HCT116 (cell line): ENCODE measurements around the gene YIPF3. TPM values are rescaled to one million over a fixed set of nuclear protein-coding genes. Genes with fewer than 3 reads are reported as not detected.

Source experiments
- ATAC-seq: fragments of 200-7000 bp; cut with Tn5 transposase; 2 replicates; pipeline ENCODE4 v1.9.1; 2020; ENCODE audit warnings: mild to moderate bottlenecking, moderate library complexity
- BruUV-seq: library from RNA; stranded (reverse); fragments of 400-500 nt; replicated peaks from 2 replicates; lab custom pipeline; 2021; lab: Mats Ljungman, UMichigan
- CTCF ChIA-PET: fragments of 300-600 bp; sonication (Branson Sonifier 250); formaldehyde crosslinking; loops from one replicate; lab custom pipeline; 2021; ENCODE audit warnings: antibody characterized with exemption; lab: Charles Lee
- POLR2A ChIA-PET: fragments of 300-600, 350-600 bp; sonication (Branson Sonifier 250); formaldehyde crosslinking; loops from one replicate; lab custom pipeline; 2021; ENCODE audit warnings: antibody characterized with exemption; lab: Charles Lee
- RAD21 ChIA-PET, 2 experiments: fragments of 300-600 bp; sonication (Branson Sonifier 250); formaldehyde crosslinking; loops; one replicate each; lab custom pipeline; 2023; ENCODE audit warnings: low total read pairs in 2 of 2; ENCODE audit not compliant: uncharacterized antibody in 2 of 2, unreplicated experiment in 2 of 2, low non-redundant PET in 1 of 2; lab: Charles Lee
- DNase-seq: peaks from one replicate; pipeline ENCODE4 v3.0.0-alpha.2; 2010; ENCODE audit warnings: low read depth, low spot score
- H2AFZ ChIP-seq: fragments of 200-600 bp; shearing (Covaris generic), sonication (generic); 2 replicates; pipeline ENCODE4 v1.6.1; 2017; ENCODE audit warnings: low read depth, mixed run types, mixed read lengths, antibody characterized with exemption, low read length; ENCODE audit not compliant: poor library complexity, severe bottlenecking
- H3K27ac ChIP-seq: 2 replicates; pipeline ENCODE4 v1.5.1; 2012; ENCODE audit warnings: low read depth, low read length
- H3K27me3 ChIP-seq: fragments of 200-600 bp; sonication (generic); 2 replicates; pipeline ENCODE4 v1.6.1; 2016; ENCODE audit warnings: mixed run types, low read length, mixed read lengths; ENCODE audit not compliant: insufficient read depth
- H3K36me3 ChIP-seq, 2 experiments: fragments of 200-500 bp in 1 of 2; fragments of 200-600 bp in 1 of 2; sonication (Bioruptor generic) in 1 of 2; sonication (generic) in 1 of 2; 2 replicates each; pipeline versions ENCODE4 v1.5.1 to v1.6.1; 2014 to 2016; ENCODE audit warnings: low read length in 2 of 2, inconsistent platforms in 1 of 2, mixed read lengths in 1 of 2, mixed run types in 1 of 2; ENCODE audit not compliant: insufficient read depth in 2 of 2, control insufficient read depth in 1 of 2
- H3K4me1 ChIP-seq, 2 experiments: fragments of 200-600 bp in 1 of 2; sonication (generic) in 1 of 2; 2 replicates each; pipeline versions ENCODE4 v1.5.1 to v1.6.1; 2012 to 2017; ENCODE audit warnings: low read length in 2 of 2, inconsistent platforms in 1 of 2, mild to moderate bottlenecking in 1 of 2, mixed read lengths in 1 of 2, mixed run types in 1 of 2, moderate library complexity in 1 of 2; ENCODE audit not compliant: insufficient read depth in 2 of 2, control insufficient read depth in 1 of 2
- H3K4me2 ChIP-seq: fragments of 200-600 bp; sonication (generic); 2 replicates; pipeline ENCODE4 v1.6.1; 2017; ENCODE audit warnings: mixed run types, low read length, mixed read lengths
- H3K4me3 ChIP-seq, 2 experiments: fragments of 200-600 bp in 1 of 2; sonication (generic) in 1 of 2; replicated peaks in 1 of 2; 2 replicates each; pipeline ENCODE4 v1.5.1; 2011 to 2016; ENCODE audit warnings: low read length in 2 of 2, control low read depth in 1 of 2, low read depth in 1 of 2, mild to moderate bottlenecking in 1 of 2, mixed read lengths in 1 of 2, mixed run types in 1 of 2
- H3K79me2 ChIP-seq: fragments of 200-600 bp; sonication (generic); 2 replicates; pipeline ENCODE4 v1.6.1; 2017; ENCODE audit warnings: mild to moderate bottlenecking, mixed run types, low read length, moderate library complexity, mixed read lengths; ENCODE audit not compliant: insufficient read depth
- H3K9ac ChIP-seq: fragments of 200-600 bp; sonication (generic); 2 replicates; pipeline ENCODE4 v1.6.1; 2016; ENCODE audit warnings: low read length, mixed read lengths
- H3K9me2 ChIP-seq: fragments of 200-600 bp; sonication (generic), shearing (Covaris generic); 2 replicates; pipeline ENCODE4 v1.6.1; 2017; ENCODE audit warnings: mixed run types, mild to moderate bottlenecking, moderate library complexity; ENCODE audit not compliant: insufficient read depth
- H3K9me3 ChIP-seq, 2 experiments: fragments of 200-500 bp in 1 of 2; fragments of 200-600 bp in 1 of 2; sonication (Bioruptor generic) in 1 of 2; sonication (generic) in 1 of 2; 2 replicates each; pipeline ENCODE4 v1.6.1; 2014 to 2017; ENCODE audit warnings: low read length in 2 of 2, mixed read lengths in 2 of 2, inconsistent platforms in 1 of 2, low read depth in 1 of 2, mild to moderate bottlenecking in 1 of 2, mixed run types in 1 of 2, moderate library complexity in 1 of 2; ENCODE audit not compliant: control insufficient read depth in 1 of 2, insufficient read depth in 1 of 2
- H4K20me1 ChIP-seq: fragments of 200-600 bp; sonication (generic), shearing (Covaris generic); 2 replicates; pipeline ENCODE4 v1.6.1; 2017; ENCODE audit warnings: mixed run types, mild to moderate bottlenecking, moderate library complexity; ENCODE audit not compliant: insufficient read depth
- CBX3 ChIP-seq: IDR thresholded peaks from 2 replicates; pipeline ENCODE4 v1.6.1; 2012; ENCODE audit warnings: low read depth
- EZH2 ChIP-seq: fragments of 200-600 bp; sonication (generic); IDR thresholded peaks from 2 replicates; pipeline ENCODE4 v1.6.1; 2017; ENCODE audit warnings: antibody characterized with exemption, mixed run types
- SIN3A ChIP-seq: IDR thresholded peaks from 2 replicates; pipeline ENCODE4 v1.6.1; 2012; ENCODE audit warnings: low read depth
- SP1 ChIP-seq: IDR thresholded peaks from 2 replicates; pipeline ENCODE4 v1.6.1; 2012; ENCODE audit warnings: low read depth
- SRF ChIP-seq: IDR thresholded peaks from 2 replicates; pipeline ENCODE4 v1.6.1; 2012; ENCODE audit warnings: low read depth
- YY1 ChIP-seq: IDR thresholded peaks from 2 replicates; pipeline ENCODE4 v1.6.1; 2011; ENCODE audit warnings: low read length, low read depth, moderate library complexity, mild to moderate bottlenecking; ENCODE audit not compliant: insufficient replicate concordance; ENCODE audit errors: extremely low read depth
- ZNF274 ChIP-seq: fragments of 200-500 bp; sonication (Bioruptor generic); IDR thresholded peaks from 2 replicates; pipeline ENCODE4 v1.6.1; 2014; ENCODE audit warnings: mild to moderate bottlenecking, low read depth, low read length, inconsistent platforms
- intact Hi-C: fragments of 100-400 bp; cut with micrococcal nuclease; formaldehyde crosslinking; loops from 2 replicates; pipeline ENCODE4 v1.10.0; 2022
- total RNA-seq: library from RNA; stranded (reverse); gene quantifications from one replicate; pipeline ENCODE4 v1.2.1, GENCODE V29; 2021; ENCODE audit not compliant: unreplicated experiment
- TF ChIP-seq, protein P1 (sequence below): IDR thresholded peaks from 2 replicates; pipeline ENCODE4 v1.6.1; 2012; ENCODE audit warnings: low read depth
- TF ChIP-seq, protein P2 (sequence below): IDR thresholded peaks from 2 replicates; pipeline ENCODE4 v1.6.1; 2012

YIPF3 gene
- total RNA-seq, 1 experiment from 2014 or later: 84.5 TPM

DNA sequence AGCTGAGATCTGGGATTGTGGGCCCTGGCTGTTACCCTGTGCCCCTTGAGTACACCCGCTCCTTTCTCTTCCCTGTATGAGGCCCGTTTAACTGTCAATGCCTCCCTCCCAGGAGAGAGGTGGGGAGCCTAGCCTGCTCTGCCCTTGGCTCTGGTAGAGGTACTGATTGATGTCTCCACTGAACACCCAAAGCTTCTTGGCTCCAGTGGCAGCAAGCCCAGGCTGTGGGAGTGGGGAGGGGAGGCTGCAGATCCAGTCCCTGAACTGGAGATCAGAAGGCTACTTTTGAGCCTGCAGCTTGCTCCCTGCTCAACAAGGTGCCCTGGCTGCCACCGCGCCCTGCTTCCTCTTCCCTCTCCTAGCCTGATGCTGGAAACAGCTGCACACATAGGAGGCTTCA is 14.1 kb downstream of the YIPF3 start:
- ChIA-PET POLR2A (no interaction called here), RAD21 (no interaction called here)
- H2AFZ ChIP-seq: no peak overlapping the region
- no peak overlapping the region for H3K4me3 ChIP-seq
- no peak overlapping the region for H3K4me2 ChIP-seq
- no TSS peak for BruUV-seq
- intact Hi-C loops: loop anchor here (10.0 kb wide), 1 partner anchor 138 kb away; the partner anchor contains the start of gene ZNF318
- TF ChIP-seq SRF: no peak
- TF ChIP-seq SP1: no peak
- TF ChIP-seq, protein P1, sequence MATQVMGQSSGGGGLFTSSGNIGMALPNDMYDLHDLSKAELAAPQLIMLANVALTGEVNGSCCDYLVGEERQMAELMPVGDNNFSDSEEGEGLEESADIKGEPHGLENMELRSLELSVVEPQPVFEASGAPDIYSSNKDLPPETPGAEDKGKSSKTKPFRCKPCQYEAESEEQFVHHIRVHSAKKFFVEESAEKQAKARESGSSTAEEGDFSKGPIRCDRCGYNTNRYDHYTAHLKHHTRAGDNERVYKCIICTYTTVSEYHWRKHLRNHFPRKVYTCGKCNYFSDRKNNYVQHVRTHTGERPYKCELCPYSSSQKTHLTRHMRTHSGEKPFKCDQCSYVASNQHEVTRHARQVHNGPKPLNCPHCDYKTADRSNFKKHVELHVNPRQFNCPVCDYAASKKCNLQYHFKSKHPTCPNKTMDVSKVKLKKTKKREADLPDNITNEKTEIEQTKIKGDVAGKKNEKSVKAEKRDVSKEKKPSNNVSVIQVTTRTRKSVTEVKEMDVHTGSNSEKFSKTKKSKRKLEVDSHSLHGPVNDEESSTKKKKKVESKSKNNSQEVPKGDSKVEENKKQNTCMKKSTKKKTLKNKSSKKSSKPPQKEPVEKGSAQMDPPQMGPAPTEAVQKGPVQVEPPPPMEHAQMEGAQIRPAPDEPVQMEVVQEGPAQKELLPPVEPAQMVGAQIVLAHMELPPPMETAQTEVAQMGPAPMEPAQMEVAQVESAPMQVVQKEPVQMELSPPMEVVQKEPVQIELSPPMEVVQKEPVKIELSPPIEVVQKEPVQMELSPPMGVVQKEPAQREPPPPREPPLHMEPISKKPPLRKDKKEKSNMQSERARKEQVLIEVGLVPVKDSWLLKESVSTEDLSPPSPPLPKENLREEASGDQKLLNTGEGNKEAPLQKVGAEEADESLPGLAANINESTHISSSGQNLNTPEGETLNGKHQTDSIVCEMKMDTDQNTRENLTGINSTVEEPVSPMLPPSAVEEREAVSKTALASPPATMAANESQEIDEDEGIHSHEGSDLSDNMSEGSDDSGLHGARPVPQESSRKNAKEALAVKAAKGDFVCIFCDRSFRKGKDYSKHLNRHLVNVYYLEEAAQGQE: no peak
- TF ChIP-seq YY1: no peak
- TF ChIP-seq, all 23 proteins: peak for 0
- Histone ChIP-seq H3K27ac (no peak overlapping the region), H3K79me2 (peaks cover 6% of the 10 kb centered on the region; the same call in 1 of the 2 replicates), H3K27me3 (no peaks in the 10 kb centered on the region), H3K9ac (no peak overlapping the region), H3K36me3 (peaks cover 11 to 42% of the 10 kb centered on the region in 2 experiments; a peak in 3 of 4 replicates), H3K4me1 (peaks cover 0 to 9% of the 10 kb centered on the region in 2 experiments; a peak in 1 of 4 replicates), H3K9me3 (no peaks in the 10 kb centered on the region), H3K9me2 (no peaks in the 10 kb centered on the region), H4K20me1 (no peaks in the 10 kb centered on the region)
- CTCF ChIA-PET: interaction anchor here (1.9 kb wide), 1 partner anchor 45 kb away, joined by 4 read pairs; no protein-coding TSS in a partner anchor
- ATAC-seq (no peak), DNase-seq (no peak)

DNA sequence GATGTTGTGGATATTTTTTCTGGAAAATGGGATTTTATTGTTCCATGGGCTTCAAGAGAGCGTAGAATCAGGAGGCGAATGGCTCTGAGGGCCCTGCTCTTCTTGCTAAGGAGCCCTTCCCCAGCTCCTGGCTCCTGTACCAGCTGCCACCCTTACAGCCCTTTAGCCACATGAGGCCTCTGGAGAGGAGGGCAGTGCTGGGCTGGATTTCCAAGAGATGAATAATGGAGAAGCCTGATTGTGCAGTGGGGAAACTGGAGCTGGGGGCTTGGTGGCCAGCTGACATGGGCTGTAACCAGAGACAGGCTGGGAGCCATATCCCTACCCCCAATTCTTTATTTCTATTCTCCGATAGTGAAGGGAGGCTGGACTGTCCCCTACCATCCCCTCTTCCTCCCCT is 15.8 kb downstream of the YIPF3 start:
- Histone ChIP-seq H3K9ac (no peak overlapping the region), H3K4me2 (no peak overlapping the region), H3K27me3 (no peaks in the 10 kb centered on the region), H3K36me3 (peaks cover 11 to 48% of the 10 kb centered on the region in 2 experiments; a peak in 3 of 4 replicates), H3K4me1 (peaks cover 13 to 14% of the 10 kb centered on the region in 2 experiments), H3K79me2 (peaks cover 19% of the 10 kb centered on the region), H3K9me3 (no peaks in the 10 kb centered on the region), H3K4me3 (no peak overlapping the region), H2AFZ (no peak overlapping the region), H4K20me1 (no peaks in the 10 kb centered on the region), H3K9me2 (no peaks in the 10 kb centered on the region), H3K27ac (no peak overlapping the region)
- CTCF ChIA-PET: interaction anchor here (1.2 kb wide), 1 partner anchor 8 kb away, joined by 3 read pairs; no protein-coding TSS in a partner anchor
- DNase-seq: no peak
- TF ChIP-seq EZH2: no peak
- TF ChIP-seq, protein P1: no peak
- TF ChIP-seq SIN3A: no peak
- TF ChIP-seq CBX3: no peak
- TF ChIP-seq, protein P2, sequence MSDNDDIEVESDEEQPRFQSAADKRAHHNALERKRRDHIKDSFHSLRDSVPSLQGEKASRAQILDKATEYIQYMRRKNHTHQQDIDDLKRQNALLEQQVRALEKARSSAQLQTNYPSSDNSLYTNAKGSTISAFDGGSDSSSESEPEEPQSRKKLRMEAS: no peak
- TF ChIP-seq ZNF274: no peak
- RAD21 ChIA-PET: interaction anchor here in 1 of 2 experiments (0.7 kb wide), 1 partner anchor 55 kb away, joined by 3 read pairs; no protein-coding TSS in a partner anchor
- no peak for ATAC-seq
- intact Hi-C loops: loop anchor here (10.0 kb wide), 1 partner anchor 136 kb away; the partner anchor contains the start of gene ZNF318
- POLR2A ChIA-PET: interaction anchor here (0.6 kb wide), 2 partner anchors 24 to 475 kb away, joined by 3 to 4 read pairs; partner anchors contain the start of gene TJAP1
- BruUV-seq: no TSS peak
